Type B pancreatic cell (in vitro differentiated cells): ENCODE measurements around the gene TMEM200B. TPM values are rescaled to one million over a fixed set of nuclear protein-coding genes. Genes with fewer than 3 reads are reported as not detected.
"Not testable (repeated sequence)": the region's sequence is repeated elsewhere in the genome, so short reads cannot be mapped to it uniquely, and the experiment has no call there.

Source experiments
- DNase-seq: peaks from one replicate; pipeline ENCODE4 v3.0.0; 2021; ENCODE audit warnings: mixed read lengths; ENCODE audit not compliant: unreplicated experiment; ENCODE audit errors: extremely low spot score
- H3K27ac Mint-ChIP-seq: 2 replicates; pipeline ENCODE4 v1.8.0; 2021; ENCODE audit warnings: mild to moderate bottlenecking, mixed read lengths
- H3K27me3 Mint-ChIP-seq: 2 replicates; pipeline ENCODE4 v1.8.0; 2021; ENCODE audit warnings: mixed read lengths
- H3K36me3 Mint-ChIP-seq: 2 replicates; pipeline ENCODE4 v1.8.0; 2021; ENCODE audit warnings: mixed read lengths
- H3K4me1 Mint-ChIP-seq: one replicate; pipeline ENCODE4 v1.8.0; 2021; ENCODE audit warnings: mixed read lengths; ENCODE audit not compliant: unreplicated experiment
- H3K4me3 Mint-ChIP-seq: 2 replicates; pipeline ENCODE4 v1.8.0; 2021; ENCODE audit warnings: mild to moderate bottlenecking, mixed read lengths
- H3K9me3 Mint-ChIP-seq: 2 replicates; pipeline ENCODE4 v1.8.0; 2021; ENCODE audit warnings: mixed read lengths
- CTCF ChIP-seq: fragments of 200-600 bp; sonication (generic); conservative IDR thresholded peaks from 2 replicates; pipeline ENCODE4 v1.5.0; 2021; ENCODE audit warnings: antibody characterized with exemption, mild to moderate bottlenecking
- total RNA-seq: library from RNA; stranded (reverse); gene quantifications from 2 replicates; pipeline ENCODE4 v1.2.1, GENCODE V29; 2021; ENCODE audit warnings: low replicate concordance

TMEM200B gene
- total RNA-seq, 1 donor from 2014 or later, result 8.3 TPM

DNA sequence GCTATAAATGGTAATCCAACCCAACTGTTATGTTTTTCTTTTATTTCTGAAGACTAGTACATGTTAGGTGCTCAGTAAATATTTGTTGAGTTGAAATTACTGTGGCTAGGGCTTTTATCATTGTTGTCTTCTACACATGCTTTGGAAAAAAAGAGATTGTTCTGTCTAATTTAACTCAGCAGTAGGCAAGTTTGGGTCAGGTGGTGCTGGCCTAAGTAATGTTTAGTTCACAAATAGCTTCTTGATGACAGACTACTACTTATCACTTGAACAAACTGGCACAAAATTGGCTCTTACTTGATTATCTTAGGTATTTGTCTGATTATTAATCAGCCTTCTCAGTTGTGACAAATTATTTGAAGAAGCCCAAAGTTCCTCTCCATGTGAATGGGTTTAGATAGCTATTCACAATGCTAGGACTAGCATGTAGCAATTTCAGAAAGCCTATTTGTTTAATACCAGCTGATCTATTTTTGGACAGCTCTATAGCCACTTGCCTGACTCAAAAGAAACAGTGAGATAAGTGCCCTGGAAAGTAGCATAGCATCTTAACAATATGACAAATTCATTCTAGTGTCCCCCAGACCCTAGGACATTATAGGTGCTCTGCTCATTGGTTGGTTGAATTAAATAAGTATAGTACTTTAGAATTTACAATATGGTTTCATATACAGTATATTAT lies 32.6 kb downstream of the TMEM200B start:
- Mint-ChIP-seq H3K27me3 (no peaks in the 10 kb centered on the region), H3K9me3 (no peaks in the 10 kb centered on the region), H3K27ac (no peak overlapping the region), H3K4me1 (peaks cover 7% of the 10 kb centered on the region), H3K4me3 (no peak overlapping the region), H3K36me3 (peaks cover 26% of the 10 kb centered on the region)
- no peak for TF ChIP-seq CTCF
- DNase-seq, result no peak

DNA sequence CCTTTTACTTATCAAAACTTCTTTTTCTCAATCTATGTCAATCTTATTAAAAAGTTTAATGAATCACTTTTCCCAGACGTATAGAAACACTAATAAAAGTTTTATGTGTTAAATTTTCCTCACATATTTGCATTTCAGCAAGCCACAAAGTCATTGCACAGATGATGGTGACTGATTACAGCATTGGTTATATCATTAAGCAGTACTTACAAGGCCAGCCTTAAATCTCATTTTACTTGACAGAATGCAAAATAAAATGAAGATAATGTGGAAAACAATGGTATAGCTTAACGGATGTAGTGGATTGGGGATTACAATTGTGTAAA lies 39.5 kb downstream of the TMEM200B start:
- H3K4me3 Mint-ChIP-seq, result no peak overlapping the region
- H3K27ac Mint-ChIP-seq, result no peak overlapping the region
- TF ChIP-seq CTCF, result no peak
- H3K9me3 Mint-ChIP-seq, result no peaks in the 10 kb centered on the region
- H3K4me1 Mint-ChIP-seq, result no peaks in the 10 kb centered on the region
- H3K27me3 Mint-ChIP-seq, result no peaks in the 10 kb centered on the region
- H3K36me3 Mint-ChIP-seq, result peaks cover under 1% of the 10 kb centered on the region
- no peak for DNase-seq

DNA sequence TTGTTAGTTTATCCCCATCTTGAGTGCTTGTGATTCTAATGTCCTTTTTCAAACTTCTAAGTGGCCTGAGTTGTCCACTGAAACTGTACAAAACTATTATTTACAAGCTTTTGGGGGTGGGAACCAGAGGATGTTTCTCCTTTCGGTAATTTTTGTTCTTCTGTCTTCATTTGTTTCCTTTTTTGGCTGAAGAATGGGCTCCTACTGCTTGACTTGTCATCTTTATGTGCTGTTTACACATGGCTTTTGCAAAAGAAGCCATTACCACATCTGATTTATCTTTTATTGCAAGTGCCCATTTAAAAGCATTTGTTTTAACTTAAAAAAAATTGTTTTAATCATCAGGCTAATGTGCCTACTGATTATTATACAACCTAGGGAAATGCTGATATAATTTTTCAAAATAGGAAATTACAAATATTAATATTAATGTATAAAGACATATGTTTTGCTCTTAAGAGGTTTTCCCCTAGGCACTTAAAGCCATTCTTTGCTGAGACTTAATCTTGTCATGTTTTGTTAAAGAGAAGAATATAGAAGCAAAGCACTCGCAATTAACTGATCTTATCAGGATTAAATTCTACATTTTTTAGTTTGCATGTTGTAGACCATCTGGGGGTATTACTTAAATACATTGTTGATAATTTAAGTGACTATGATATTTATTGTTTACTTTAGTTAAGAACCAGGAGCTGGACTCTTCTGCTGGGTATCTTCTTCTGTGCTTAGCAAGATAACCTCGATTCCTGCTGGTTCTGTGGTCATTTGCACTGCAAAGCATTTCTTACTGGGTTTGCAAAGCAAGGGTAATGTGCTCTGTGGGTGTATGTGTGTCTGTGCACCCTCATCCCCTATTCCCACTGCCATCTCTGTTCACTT lies 40.1 kb downstream of the TMEM200B start:
- TF ChIP-seq CTCF, result no peak
- H3K4me1 Mint-ChIP-seq, result no peaks in the 10 kb centered on the region
- H3K27ac Mint-ChIP-seq, result no peak overlapping the region
- DNase-seq, result no peak
- H3K36me3 Mint-ChIP-seq, result no peaks in the 10 kb centered on the region
- H3K27me3 Mint-ChIP-seq, result no peaks in the 10 kb centered on the region
- no peak overlapping the region for H3K4me3 Mint-ChIP-seq
- H3K9me3 Mint-ChIP-seq, result no peaks in the 10 kb centered on the region

DNA sequence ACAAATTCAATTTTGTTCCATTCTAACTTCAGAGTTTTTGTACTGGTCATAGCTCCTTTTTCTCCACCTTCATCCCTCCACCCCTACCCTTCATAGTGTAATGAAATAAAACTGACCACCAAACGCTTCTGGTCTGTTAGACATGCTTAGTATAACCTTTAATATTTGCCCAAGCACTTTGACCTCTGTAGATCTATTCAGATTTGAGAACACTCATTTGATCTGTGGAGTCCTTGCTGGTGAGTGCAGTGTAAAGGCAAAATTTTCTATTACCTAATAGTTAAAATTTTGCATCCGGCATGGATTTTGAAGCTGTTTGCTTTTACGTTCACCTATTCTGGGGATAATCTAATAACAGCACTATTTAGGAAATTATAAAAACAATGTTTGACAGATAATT lies 41.2 kb downstream of the TMEM200B start:
- H3K4me1 Mint-ChIP-seq, result no peaks in the 10 kb centered on the region

GRCh38 chr1:29081201-29081600 lies 42.5 kb downstream of the TMEM200B start:
- H3K27me3 Mint-ChIP-seq, result no peaks in the 10 kb centered on the region
- no peak overlapping the region for H3K4me3 Mint-ChIP-seq
- no peak overlapping the region for H3K27ac Mint-ChIP-seq
- no peaks in the 10 kb centered on the region for H3K9me3 Mint-ChIP-seq
- DNase-seq, result no peak
- H3K4me1 Mint-ChIP-seq, result no peaks in the 10 kb centered on the region
- TF ChIP-seq CTCF, result no peak
- H3K36me3 Mint-ChIP-seq, result peaks cover 3% of the 10 kb centered on the region

More for the DNA sequence above, 41.2 kb downstream of the TMEM200B start:
- H3K27ac Mint-ChIP-seq, result no peak overlapping the region
- H3K9me3 Mint-ChIP-seq, result no peaks in the 10 kb centered on the region
- no peaks in the 10 kb centered on the region for H3K27me3 Mint-ChIP-seq
- H3K36me3 Mint-ChIP-seq, result no peaks in the 10 kb centered on the region
- H3K4me3 Mint-ChIP-seq, result no peak overlapping the region
- no peak for DNase-seq
- no peak for TF ChIP-seq CTCF

DNA sequence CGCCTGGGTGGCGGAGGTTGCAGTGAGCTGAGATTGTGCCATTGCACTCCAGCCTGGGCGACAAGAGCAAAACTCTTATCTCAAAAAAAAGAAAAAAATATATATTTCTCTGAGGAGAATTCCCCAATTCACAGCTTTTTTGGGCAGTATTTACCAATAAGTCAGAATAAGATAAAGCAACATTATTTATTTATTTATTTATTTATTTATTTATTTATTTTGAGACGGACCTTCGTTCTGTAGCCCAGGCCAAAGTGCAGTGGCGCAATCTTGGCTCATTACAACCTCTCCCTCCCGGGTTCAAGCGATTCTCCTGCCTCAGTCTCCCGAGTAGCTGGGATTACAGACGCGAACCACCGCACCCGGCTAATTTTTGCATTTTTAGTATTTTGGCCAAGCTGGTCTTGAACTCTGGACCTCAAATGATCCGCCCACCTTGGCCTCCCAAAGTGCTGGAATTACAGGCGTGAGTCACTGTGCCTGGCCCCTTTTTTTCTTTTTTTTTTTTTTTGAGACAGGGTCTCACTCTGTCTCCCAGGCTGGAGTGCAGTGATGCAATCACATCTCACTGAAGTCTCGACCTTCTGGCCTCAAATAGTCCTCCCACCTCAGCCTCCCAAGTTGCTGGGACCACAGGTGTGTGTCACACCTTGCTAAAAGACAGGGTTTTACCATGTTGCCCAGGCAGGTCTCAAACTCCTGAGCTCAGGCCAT lies 43.6 kb downstream of the TMEM200B start:
- not testable (repeated sequence) for H3K9me3 Mint-ChIP-seq, H3K27ac Mint-ChIP-seq, H3K4me3 Mint-ChIP-seq, H3K27me3 Mint-ChIP-seq, H3K36me3 Mint-ChIP-seq, DNase-seq, H3K4me1 Mint-ChIP-seq
